Measurements from ENCODE around the gene MAPK8.

Gene MAPK8

GRCh38 chr10:48294431-48294830, 12.0 kb upstream of the MAPK8 start:
- H3K27ac ChIP-seq, result peak overlapping the region; percentile 63; the same call in 1 of the 2 replicates
- TF ChIP-seq ZFX (IDR thresholded peaks at IDR 0.05) (no peak), CTCF (conservative IDR thresholded peaks at IDR 0.05) (no peak)

- TF ChIP-seq ZFX (IDR thresholded peaks at IDR 0.05) (no peak), CTCF (conservative IDR thresholded peaks at IDR 0.05) (no peak)
- H3K27ac ChIP-seq, result peak overlapping the region; percentile 63; the same call in 1 of the 2 replicates
Measured at GRCh38 chr10:48296576-48297098, 9.8 kb upstream of the MAPK8 start.

GRCh38 chr10:48299066-48299465, 7.4 kb upstream of the MAPK8 start:
- no peak overlapping the region for H3K27ac ChIP-seq
- TF ChIP-seq ZFX (IDR thresholded peaks at IDR 0.05) (no peak), CTCF (conservative IDR thresholded peaks at IDR 0.05) (no peak)

- TF ChIP-seq CTCF (conservative IDR thresholded peaks at IDR 0.05) (no peak), ZFX (IDR thresholded peaks at IDR 0.05) (no peak)
Measured at GRCh38 chr10:48299692-48300091, 6.8 kb upstream of the MAPK8 start.

GRCh38 chr10:48300556-48300955, 5.9 kb upstream of the MAPK8 start:
- no peak overlapping the region for H3K27ac ChIP-seq

More at GRCh38 chr10:48299692-48300091, 6.8 kb upstream of the MAPK8 start:
- H3K27ac ChIP-seq, result no peak overlapping the region

GRCh38 chr10:48302515-48303476, 3.7 kb upstream of the MAPK8 start:
- TF ChIP-seq CTCF (conservative IDR thresholded peaks at IDR 0.05), result no peak
- no peak for TF ChIP-seq ZFX (IDR thresholded peaks at IDR 0.05)
- no peak overlapping the region for H3K27ac ChIP-seq

More at GRCh38 chr10:48300556-48300955, 5.9 kb upstream of the MAPK8 start:
- TF ChIP-seq ZFX (IDR thresholded peaks at IDR 0.05) (no peak), CTCF (conservative IDR thresholded peaks at IDR 0.05) (no peak)

- H3K27ac ChIP-seq, result peak overlapping the region; percentile 72
- TF ChIP-seq CTCF (conservative IDR thresholded peaks at IDR 0.05), result no peak
- no peak for TF ChIP-seq ZFX (IDR thresholded peaks at IDR 0.05)
Measured at GRCh38 chr10:48305905-48306264, 592 bp upstream of the MAPK8 start.
